ENCODE measurements around the gene DPY19L1.
A peak's percentile ranks its signal among the peaks of the same experiment; 100 is the strongest.
"Not testable (repeated sequence)": the region's sequence is repeated elsewhere in the genome, so short reads cannot be mapped to it uniquely, and the experiment has no call there.

Gene DPY19L1

DNA sequence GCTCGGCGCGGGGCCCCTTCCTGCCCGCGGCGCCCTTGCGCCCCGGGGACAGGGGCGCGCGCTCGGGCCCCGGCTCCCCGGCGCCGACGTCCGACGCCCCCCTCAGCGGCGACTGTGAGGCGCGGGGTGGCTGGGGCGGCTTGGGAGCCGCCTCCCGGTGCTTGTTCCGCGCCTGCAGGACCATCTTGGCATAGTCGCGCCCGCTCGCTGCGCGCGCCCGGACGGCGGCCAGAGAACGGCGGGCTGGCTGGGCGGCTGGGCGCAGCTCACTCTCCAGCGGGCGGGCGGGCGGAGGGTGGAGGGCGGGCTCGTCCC lies at the start of gene DPY19L1:
DPY19L1 (minus strand) TSS at position 275 of the 315 bp plus-strand sequence; CDS start at position 184, 91 bp downstream.
- no peak for DNase-seq

DNA sequence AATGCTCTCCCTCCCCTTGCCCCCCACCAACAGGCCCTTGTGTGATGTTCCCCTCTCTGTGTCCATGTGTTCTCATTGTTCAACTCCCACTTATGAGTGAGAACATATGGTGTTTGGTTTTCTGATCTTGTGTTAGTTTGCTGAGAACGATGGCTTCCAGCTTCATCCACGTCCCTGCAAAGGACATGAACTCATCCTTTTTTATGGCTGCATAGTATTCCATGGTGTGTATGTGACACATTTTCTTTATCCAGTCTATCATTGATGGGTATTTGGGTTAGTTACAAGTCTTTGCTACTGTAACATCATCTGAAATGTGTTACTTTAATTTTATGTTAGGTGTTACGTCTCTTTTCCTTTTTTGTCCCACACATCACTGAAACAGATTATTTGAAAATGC lies 42.2 kb upstream of the DPY19L1 start:
- DNase-seq = not testable (repeated sequence)

DNA sequence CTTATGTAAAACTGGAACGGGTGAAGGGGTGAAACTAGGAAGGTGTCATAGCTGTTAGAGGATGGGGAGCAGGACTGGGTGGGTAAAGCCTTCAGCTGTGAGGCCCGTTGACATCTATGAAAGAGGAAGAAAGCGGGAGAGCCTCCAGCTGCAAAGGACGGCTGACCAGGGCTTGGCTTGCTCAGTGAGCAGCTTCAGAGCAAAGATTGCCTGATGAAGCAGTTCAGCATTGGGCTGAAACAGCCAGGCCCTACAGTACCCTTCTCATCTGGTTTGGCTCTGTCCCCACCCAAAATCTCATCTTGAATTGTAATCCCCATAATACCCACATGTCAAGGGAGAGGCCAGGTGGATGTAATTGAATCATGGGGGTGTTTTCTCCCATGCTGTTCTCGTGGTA lies 36.7 kb upstream of the DPY19L1 start:
- not testable (repeated sequence) for DNase-seq

DNA sequence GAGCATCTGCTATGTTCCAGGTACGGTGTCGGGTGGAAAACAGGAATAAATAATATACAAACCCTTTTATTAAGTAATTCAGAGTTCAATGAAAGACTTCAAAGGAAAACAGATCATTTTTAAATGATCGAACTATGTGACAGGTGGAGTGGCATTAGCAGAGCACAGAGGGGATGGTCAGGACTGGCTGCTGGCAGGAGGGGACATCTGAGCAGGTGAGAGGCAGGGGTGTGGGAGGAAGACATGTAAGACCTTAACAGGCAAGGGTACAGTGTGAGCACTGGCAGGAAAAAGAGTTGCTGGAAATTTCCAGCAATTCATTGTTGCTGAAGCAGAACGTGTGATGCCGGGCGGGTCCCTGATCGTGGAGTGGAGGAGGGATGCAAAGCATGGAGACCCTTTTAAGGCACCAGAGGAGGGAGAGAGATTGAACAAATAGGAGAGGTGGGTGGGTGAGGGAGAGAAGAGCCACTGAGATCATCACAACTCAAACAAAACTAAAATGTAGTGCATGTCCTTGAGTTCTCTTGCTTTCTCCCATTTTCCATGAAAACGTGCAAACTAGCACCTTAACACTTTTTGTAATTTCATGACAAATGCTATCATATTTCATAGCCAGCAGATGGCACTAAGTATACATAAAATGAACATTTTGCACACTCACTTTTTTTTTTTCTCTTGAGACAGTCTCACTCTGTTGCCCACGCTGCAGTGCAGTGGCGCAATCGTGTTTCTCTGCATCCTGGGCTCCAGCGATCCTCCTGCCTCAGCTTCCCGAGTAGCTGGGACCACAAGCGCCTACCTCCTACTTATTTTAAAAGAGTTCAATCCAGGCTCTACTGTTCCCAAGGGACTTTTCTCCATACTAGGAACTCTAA lies 35.9 kb upstream of the DPY19L1 start:
- peak in 5 of 56 donors; percentile 1 to 15 (median 4) for DNase-seq

DNA sequence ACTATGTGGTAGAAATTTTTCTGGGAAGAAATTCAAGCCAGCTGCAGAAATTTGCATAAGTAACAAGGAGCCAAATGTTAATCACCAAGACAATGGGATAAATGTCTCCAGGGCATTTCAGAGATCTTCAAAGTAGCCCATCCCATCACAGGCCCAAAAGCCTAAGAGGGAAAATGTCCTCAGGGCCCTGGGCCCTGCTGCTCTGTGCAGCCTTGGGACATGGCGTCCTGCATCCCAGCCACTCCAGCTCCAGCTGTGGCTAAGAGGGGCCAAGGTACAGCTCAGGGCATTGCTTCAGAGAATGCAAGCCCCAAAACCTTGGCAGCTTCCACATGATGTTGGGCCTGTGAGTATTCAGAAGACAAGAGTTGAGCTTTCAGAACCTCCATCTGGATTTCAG lies 31.8 kb upstream of the DPY19L1 start:
- DNase-seq = not testable (repeated sequence)

DNA sequence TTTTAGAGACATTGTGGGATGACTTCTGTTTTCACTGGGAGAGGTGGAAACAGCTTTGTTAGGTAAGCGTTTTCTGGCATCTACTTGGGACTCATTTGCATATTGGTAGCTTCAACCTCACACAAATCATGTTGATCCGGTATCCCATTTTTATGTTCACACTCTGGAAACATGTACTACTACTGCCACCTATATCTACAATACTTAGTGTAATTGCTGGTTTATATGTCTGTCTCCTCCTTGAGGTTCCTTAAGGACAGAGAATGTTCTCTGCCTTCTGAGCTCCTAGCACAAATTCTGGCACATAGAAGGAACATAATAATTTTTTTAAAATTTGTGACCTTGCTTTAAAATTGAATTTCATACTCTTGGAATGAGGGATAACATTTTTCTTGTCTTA lies 28.1 kb upstream of the DPY19L1 start:
- DNase-seq = not testable (repeated sequence)

DNA sequence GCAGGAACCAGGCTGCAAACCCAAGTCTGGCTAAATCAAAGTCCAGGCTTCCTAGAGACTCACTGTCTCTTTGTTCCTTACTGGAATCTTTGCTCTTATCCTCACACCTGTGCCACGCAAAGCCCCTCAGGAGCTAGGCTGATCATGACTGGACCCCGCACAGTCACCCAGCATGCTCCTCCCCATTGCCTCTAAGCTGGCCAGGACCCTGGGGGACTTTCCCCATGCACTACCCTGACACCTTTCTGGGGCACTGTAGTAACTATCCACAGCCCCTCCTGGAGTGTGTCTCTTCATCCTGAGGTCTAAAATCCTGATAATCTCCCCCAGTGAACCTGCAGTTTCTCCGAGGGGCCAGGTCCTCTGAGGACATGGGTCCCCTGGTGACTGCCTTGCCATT lies 21.3 kb upstream of the DPY19L1 start:
- DNase-seq = not testable (repeated sequence)

DNA sequence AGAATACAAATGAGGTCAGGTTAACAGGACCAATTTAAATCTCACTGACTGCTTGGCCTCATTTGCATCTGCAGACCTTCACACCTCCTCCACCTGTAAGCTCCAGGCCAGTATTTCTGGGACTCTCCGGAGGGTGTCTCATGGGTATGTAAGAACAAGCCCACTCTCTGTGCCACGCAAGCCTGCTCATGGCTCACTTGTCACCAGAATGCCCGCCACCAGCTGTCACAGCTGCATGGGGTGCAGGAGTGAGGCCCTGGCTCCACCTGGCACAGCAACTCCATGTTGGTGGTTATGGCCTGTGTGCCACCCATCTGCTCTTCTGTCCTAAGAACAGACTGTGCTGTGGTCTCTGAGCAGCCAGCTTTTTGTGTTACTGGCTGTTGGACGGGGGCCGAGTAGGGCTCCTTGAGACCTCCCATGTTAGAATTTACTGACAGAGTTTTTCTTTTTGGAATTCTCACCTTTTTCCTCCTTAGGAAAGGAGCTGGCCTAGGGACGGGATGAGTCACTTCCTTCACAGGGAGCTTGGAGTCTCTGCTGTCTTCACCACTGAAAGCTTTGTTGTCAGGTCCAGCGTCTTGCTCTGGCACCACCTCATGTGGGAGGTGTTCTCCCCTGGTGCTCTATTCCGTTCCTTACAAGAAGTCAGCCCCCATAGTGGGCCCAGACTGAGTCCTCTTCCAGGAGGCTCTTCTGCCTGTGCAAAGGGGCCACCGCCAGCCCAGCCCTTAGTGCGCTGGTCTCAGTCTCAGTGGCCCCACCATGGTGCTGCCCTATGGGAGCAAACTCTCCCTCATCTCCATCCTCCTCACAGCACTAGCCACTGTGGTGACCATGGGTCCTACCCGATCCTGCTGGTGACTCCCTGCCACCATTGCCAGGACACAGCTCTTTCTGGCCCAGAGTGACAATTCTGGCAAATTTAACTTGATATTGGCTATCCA lies 20.5 kb upstream of the DPY19L1 start:
- not testable (repeated sequence) for DNase-seq

DNA sequence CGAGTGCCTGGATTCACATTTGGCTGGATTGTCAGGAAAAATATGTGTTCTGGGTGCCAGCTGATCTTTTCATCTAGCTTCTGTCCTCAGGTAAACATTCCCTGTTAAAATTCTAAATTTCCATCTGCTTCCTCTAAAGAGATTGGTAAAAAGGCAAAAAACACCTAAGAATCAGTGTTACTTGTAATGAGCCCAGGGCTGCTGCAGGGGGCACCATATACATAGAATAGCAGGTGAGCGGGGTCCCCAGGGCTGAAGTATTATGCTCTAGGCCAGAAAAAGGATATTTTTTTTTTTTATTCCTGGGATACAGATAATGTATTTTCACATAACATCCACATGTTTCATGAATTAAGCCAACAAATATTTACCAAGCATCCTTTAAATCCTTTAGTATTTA lies 18.4 kb upstream of the DPY19L1 start:
- not testable (repeated sequence) for DNase-seq

DNA sequence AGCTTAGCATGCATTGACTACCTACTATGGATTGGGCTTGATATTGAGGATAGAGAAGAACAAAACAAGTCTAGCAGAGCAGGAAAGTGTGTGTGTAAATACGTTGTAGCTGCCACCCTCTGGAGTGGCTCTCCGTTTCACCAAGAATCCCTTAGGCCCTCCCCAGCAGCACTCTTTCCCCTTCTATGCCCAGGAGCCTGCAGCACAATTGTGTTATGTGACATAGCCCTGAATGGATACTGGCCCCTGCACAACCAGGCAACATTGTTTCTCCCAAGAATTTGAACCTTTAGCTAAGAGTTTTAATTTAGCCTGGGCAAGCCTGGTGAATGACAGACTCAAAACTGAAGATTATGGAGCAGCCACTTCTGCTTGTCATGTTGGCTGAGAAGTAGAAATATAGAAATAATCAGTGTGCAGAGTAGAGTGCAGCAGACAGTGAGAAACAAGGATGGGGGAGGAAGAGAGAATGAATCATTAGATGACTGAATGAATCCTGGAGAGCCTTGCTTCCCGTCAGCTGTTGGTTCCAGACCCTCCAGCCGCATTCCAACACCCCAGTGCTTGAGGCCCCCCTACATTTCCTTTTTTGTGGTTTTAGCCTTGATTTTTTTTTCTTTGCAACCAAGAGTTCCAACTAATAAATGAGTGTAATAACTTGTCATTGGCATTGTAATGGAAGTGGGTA lies 16.3 kb upstream of the DPY19L1 start:
- not testable (repeated sequence) for DNase-seq

DNA sequence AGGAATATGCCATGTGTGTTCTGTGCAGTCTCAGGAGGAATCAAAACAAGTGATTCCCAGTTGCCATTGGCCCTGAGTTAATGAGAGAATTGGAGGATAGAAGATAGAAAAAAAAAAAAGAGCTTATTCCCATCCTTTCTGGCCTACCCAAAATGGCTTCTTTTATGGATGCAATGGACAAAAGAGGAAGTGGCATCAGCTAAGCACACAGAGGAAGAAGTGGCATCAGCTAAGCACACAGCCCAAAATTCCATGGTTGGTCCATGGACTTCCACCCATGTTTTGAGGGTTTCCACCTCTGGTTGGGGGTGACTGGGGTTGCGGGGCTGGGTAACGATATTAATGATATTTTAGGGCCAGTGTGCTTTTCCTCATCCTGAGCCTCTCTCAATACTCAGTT lies 11.1 kb upstream of the DPY19L1 start:
- DNase-seq = not testable (repeated sequence)

DNA sequence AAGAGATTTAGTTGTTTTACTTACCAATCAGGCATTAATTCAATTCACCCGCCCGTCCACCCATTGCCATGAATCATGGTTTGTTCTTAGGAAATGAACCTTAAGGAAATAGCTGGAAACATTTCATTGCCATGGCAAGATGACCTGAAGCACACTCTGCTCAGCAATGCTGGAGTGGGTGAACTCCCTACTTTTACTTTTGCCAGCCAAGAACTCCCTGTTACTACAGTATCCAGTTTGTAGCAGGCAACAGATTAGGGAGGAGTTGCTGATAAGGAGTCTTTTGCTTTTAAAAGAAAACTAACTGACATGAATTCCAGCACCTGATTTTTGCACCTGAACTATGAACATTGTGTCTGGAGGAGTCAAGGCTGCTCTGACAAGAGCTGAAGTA lies 10.6 kb upstream of the DPY19L1 start:
- DNase-seq = not testable (repeated sequence)

DNA sequence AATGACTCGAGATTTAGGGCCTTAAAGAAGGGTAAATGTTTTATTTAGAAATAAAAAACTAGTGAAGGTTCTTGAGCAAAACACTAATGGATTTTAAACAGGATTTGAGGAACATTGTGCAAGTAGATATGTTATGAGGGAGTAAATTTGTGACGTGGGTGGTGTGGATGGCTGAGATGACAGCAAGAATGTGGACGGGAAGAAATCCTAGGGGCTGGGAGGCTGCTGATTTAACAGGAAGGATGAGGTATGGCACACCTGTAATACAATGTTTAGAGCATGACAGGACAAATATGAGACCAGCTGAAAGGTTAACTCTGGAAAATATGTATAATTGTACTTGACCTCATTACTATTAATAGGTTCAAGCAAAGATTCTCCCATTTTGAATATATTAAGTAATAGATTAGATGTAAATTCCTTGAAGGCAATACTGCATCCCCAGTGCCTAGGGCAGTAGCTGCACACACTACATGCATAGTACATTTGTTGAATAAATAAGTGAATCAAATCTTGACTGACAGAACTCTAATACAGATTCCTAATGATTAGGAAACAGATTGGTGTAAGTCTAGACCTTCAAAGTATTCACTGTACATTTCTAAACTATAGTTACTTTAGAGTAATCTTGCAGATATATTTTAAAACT lies 10.1 kb upstream of the DPY19L1 start:
- DNase-seq = not testable (repeated sequence)

DNA sequence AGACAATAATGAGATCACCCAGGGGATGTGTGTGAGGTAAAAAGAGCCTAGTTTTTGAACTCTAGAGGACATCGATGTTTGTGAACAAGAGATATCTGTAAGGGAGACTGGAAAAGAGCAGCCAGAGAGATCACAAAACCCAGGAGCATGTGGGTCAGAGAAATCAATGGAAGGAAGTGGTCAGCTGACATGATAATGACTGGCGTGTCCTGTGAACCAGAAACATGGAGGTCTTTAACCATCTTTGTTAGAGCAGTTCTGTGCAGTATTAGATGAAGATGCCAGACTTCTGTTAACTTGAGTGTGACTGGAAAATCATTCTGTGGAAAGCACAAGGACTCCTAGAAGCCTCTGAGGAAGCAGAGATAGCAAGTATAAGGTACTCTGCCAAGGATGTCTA lies 6.0 kb upstream of the DPY19L1 start:
- not testable (repeated sequence) for DNase-seq

DNA sequence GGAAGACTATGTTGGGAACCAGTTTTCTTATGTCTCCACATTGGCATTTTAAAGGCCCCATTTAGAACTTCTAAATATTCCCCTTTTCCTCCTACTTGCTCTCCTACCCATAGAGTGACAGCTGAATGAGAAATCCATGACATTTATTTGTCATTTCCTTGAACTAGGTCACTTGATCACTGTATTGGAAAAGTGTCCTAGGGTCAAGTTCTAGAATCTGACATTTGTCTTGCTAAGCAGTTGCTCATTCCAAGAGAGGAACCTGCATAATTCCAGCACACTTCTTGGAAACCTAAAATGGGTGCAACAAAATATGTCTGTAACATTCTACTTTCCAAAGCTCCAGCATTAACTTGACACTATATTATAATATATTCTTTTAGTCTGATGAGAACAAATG lies 3.6 kb upstream of the DPY19L1 start:
- no peak for DNase-seq

DNA sequence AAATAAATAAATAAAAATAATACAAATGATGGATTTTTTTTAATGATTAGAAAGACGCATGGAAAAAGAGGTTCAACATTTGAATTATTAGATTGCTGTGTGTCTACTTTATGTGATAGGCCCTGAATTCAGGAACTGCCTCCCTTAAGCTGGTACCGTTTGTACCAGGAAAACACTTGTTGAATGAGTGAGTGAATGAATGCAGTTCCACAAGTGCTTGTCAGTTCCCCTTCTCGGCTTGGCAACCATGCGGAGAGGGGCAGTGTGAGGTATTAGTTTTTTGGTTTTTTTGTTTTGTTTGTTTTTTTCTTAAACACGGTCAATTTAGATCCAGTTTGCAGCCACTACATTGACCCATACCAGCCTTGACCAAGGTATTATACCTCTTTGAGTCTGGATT lies 2.1 kb upstream of the DPY19L1 start:
- DNase-seq = no peak

DNA sequence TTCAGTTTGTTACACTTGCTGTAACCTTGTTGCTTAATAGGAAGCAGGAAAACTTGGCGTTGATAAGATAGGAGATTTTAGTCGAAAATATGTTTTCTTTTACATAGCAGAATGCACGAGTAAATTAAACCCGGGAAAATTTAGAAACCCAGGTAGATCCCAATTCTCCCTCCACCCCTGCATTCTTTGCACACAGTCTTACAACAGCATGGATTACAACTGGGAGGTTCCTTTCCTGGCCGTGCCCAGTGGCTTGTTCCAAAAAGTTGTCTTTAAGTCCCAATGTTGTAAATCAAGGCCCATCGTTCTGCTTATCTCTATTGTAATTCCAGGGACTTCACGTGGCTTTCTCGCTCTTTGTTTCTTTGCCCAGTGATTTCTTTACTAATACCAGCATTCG lies 1.1 kb upstream of the DPY19L1 start:
- DNase-seq = no peak

DNA sequence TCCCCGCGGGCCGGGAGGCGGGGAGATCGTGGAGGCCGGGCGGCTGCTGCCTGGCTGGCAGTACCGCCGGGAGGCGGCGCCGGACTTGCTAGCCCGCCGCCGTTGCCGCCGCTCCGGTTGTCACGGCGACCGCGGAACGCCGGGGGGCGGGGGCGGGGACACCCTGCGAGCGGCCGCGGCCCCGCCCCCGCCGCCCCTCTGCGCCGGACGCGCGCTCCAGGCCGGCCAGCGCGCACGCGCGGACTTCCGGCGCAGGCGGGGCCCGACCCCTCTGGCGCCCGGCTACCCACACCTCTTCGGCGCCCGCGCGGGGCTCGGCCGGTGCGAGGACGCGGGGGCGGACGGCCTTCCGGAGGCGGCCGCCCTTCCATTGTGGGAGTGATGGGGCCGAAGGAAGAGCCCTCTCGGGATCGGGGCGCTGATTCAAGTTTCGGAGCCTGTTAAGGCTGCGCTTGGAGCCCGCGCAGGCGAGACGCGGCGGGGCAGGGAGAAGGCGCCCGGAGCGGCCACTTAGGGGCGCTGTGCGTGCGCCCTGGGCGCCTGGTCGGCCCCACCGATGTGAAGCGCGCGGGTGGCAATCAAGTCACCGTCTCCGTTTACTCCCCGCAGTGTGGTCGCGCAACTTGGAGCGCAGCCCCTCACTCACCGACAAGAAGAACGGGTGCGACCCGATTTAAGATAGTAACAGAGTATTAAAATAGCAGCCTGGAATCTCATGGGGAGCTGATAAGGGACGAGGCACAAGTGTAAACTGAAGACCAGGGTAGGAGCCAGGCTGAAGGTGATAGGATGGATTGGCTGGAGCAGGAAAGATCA lies 449 bp upstream of the DPY19L1 start:
- DNase-seq = peak; percentile 48 to 96 (median 90)

DNA sequence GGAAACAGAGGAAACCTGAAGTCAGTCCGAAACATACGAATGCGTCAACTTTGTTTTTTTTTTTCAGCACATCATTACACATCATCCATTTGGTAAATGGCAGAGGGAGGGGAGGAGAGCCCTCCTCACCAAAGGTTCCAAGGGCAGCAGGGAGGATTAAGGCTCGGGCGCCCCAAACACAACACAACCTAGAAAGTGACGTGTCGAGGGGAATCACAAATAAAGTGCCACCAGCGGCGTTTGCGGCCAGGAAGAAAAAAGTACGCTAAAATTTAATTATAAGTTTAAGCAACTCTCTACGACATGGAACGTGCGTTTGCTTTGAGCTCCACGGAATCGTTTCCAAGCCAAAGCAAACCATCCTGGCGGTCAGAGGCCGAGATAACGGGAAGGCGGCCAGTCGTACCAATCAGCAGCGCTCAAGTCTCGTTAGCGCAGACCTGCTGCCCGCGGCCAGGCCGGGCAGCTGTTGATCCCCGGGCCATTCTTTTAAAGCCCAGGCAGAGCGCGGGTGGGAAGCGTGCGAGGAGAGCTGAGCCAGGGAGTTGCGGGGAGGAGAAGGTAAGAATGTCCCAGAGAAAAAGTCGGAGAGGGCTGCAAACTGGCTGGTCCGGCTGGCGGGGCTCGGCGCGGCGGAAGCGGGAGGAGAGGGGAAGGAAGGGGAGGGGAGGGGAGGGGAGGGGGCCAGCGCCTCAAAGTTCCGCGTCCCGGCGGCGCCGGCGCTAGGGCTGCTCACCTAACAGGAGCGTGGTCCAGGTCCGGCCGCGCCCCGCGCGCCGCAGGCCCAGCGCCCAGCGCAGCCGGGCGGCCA lies 719 bp downstream of the DPY19L1 start:
- peak in 45 of 56 donors; percentile 5 to 67 (median 35) for DNase-seq
